ENCODE results near the gene EFNB1. TPM values are rescaled to one million over a fixed set of nuclear protein-coding genes. Genes with fewer than 3 reads are reported as not detected.

EFNB1 gene
- total RNA-seq, 1 donor from 2014 or later = 7.3 TPM

- Mint-ChIP-seq H3K27me3 (ENCODE audit: insufficient read depth) (peaks cover 1% of the 10 kb centered on the region), H3K4me3 (no peak overlapping the region), H3K27ac (no peak overlapping the region), H3K36me3 (ENCODE audit: low read depth) (no peaks in the 10 kb centered on the region), H3K4me1 (ENCODE audit: low read depth) (no peaks in the 10 kb centered on the region), H3K9me3 (no peaks in the 10 kb centered on the region)
- DNase-seq (ENCODE audit: low spot score) = no peak
- intact Hi-C loops (cut with micrococcal nuclease) = no loop called here
Observed at GRCh38 chrX:68883800-68884199, 55.0 kb downstream of the EFNB1 start.

GRCh38 chrX:68889249-68889648 is 60.4 kb downstream of the EFNB1 start:
- intact Hi-C loops (cut with micrococcal nuclease) = no loop called here
- no peaks in the 10 kb centered on the region for H3K27me3 Mint-ChIP-seq (ENCODE audit: insufficient read depth)
- no peak for DNase-seq (ENCODE audit: low spot score)
- H3K9me3 Mint-ChIP-seq = no peaks in the 10 kb centered on the region
- H3K4me1 Mint-ChIP-seq (ENCODE audit: low read depth) = no peaks in the 10 kb centered on the region
- H3K36me3 Mint-ChIP-seq (ENCODE audit: low read depth) = no peaks in the 10 kb centered on the region
- no peak overlapping the region for H3K4me3 Mint-ChIP-seq
- no peak overlapping the region for H3K27ac Mint-ChIP-seq

Other genes starting within 250 kb of the EFNB1 start
- 2.3 and 2.6 TPM in 2 replicates for gene STARD8, start 181.4 kb upstream of the EFNB1 start, total RNA-seq

Measured in activated T-helper 1 cell treated with anti-CD3 and anti-CD28 coated beads, Interleukin-12 subunit alpha, Interleukin-12 subunit beta, Interleukin-2, Interleukin-4 antibody, amounts not matched to agents 30 ng/mL and 10 ng/mL and 1 ng/mL, durations not matched to agents 14 hours and 24 hours and 36 hours (primary cell).